Activated CD4-positive, alpha-beta memory T cell treated with anti-CD3 and anti-CD28 coated beads for 36 hours (primary cell): ENCODE data around the gene MAP2K4. TPM values are rescaled to one million over a fixed set of nuclear protein-coding genes. Genes with fewer than 3 reads are reported as not detected.

Source experiments
- CTCF ChIA-PET: fragments of 350-600 bp; sonication (Branson Sonifier 250); formaldehyde crosslinking; loops from one replicate; lab custom pipeline; 2021; ENCODE audit warnings: antibody characterized with exemption, inconsistent platforms; lab: Charles Lee
- POLR2A ChIA-PET: fragments of 350-600 bp; sonication (Branson Sonifier 250); formaldehyde crosslinking; loops from one replicate; lab custom pipeline; 2021; ENCODE audit warnings: antibody characterized with exemption; lab: Charles Lee
- DNase-seq: peaks from one replicate; pipeline ENCODE4 v3.0.0-alpha.2; 2020
- H3K27ac Mint-ChIP-seq: one replicate; pipeline ENCODE4 v1.8.0; 2021; ENCODE audit warnings: mixed read lengths
- H3K27me3 Mint-ChIP-seq: one replicate; pipeline ENCODE4 v1.8.0; 2021; ENCODE audit warnings: mixed read lengths
- H3K36me3 Mint-ChIP-seq: one replicate; pipeline ENCODE4 v1.8.0; 2021; ENCODE audit warnings: mixed read lengths
- H3K4me1 Mint-ChIP-seq: one replicate; pipeline ENCODE4 v1.8.0; 2021; ENCODE audit warnings: low read depth, mixed read lengths
- H3K4me3 Mint-ChIP-seq: one replicate; pipeline ENCODE4 v1.8.0; 2021; ENCODE audit warnings: mild to moderate bottlenecking, mixed read lengths
- H3K9me3 Mint-ChIP-seq: one replicate; pipeline ENCODE4 v1.8.0; 2021; ENCODE audit warnings: mixed read lengths
- intact Hi-C: fragments of 100-400 bp; cut with micrococcal nuclease; formaldehyde crosslinking; loops from one replicate; pipeline ENCODE4 v1.15.1; 2023
- total RNA-seq, 2 experiments: library from RNA; stranded (reverse); gene quantifications; one replicate each; pipeline ENCODE4 v1.2.3, GENCODE V29; 2021

MAP2K4 gene
- total RNA-seq, 2 experiments from 2014 or later, result 22.0 to 27.2 TPM

GRCh38 chr17:12094336-12094735, 73.7 kb downstream of the MAP2K4 start:
- CTCF ChIA-PET, result no interaction called here
- peaks cover 32% of the 10 kb centered on the region for H3K36me3 Mint-ChIP-seq
- intact Hi-C loops, result no loop called here
- no peak overlapping the region for H3K27ac Mint-ChIP-seq
- POLR2A ChIA-PET, result no interaction called here
- H3K27me3 Mint-ChIP-seq, result no peaks in the 10 kb centered on the region
- H3K4me1 Mint-ChIP-seq, result peaks cover 8% of the 10 kb centered on the region
- H3K4me3 Mint-ChIP-seq, result no peak overlapping the region
- H3K9me3 Mint-ChIP-seq, result no peaks in the 10 kb centered on the region
- DNase-seq, result no peak

- intact Hi-C loops, result no loop called here
- ChIA-PET POLR2A (no interaction called here), CTCF (no interaction called here)
- H3K4me1 Mint-ChIP-seq, result peaks cover 2% of the 10 kb centered on the region
- no peak overlapping the region for H3K4me3 Mint-ChIP-seq
- H3K27me3 Mint-ChIP-seq, result no peaks in the 10 kb centered on the region
- no peaks in the 10 kb centered on the region for H3K9me3 Mint-ChIP-seq
- no peak for DNase-seq
- H3K36me3 Mint-ChIP-seq, result peaks cover 27% of the 10 kb centered on the region
- H3K27ac Mint-ChIP-seq, result no peak overlapping the region
These were observed 74.8 kb downstream of the MAP2K4 start for GRCh38 chr17:12095522-12095921.

GRCh38 chr17:12097326-12097725, 76.6 kb downstream of the MAP2K4 start:
- DNase-seq, result no peak
- intact Hi-C loops, result no loop called here
- ChIA-PET POLR2A (no interaction called here), CTCF (no interaction called here)
- Mint-ChIP-seq H3K36me3 (peaks cover 28% of the 10 kb centered on the region), H3K27ac (no peak overlapping the region), H3K4me1 (peaks cover 2% of the 10 kb centered on the region), H3K9me3 (no peaks in the 10 kb centered on the region), H3K27me3 (no peaks in the 10 kb centered on the region), H3K4me3 (no peak overlapping the region)

GRCh38 chr17:12098568-12098967, 77.9 kb downstream of the MAP2K4 start:
- H3K36me3 Mint-ChIP-seq, result peaks cover 28% of the 10 kb centered on the region

GRCh38 chr17:12099412-12099811, 78.7 kb downstream of the MAP2K4 start:
- Mint-ChIP-seq H3K9me3 (no peaks in the 10 kb centered on the region), H3K4me1 (peaks cover 2% of the 10 kb centered on the region), H3K27ac (no peak overlapping the region), H3K36me3 (peaks cover 28% of the 10 kb centered on the region), H3K27me3 (no peaks in the 10 kb centered on the region), H3K4me3 (no peak overlapping the region)
- POLR2A ChIA-PET, result no interaction called here
- DNase-seq, result no peak
- CTCF ChIA-PET, result no interaction called here
- intact Hi-C loops, result no loop called here

More at GRCh38 chr17:12098568-12098967, 77.9 kb downstream of the MAP2K4 start:
- H3K9me3 Mint-ChIP-seq, result no peaks in the 10 kb centered on the region
- no peaks in the 10 kb centered on the region for H3K27me3 Mint-ChIP-seq
- POLR2A ChIA-PET, result no interaction called here
- H3K27ac Mint-ChIP-seq, result no peak overlapping the region
- CTCF ChIA-PET, result no interaction called here
- peaks cover 2% of the 10 kb centered on the region for H3K4me1 Mint-ChIP-seq
- no peak for DNase-seq
- H3K4me3 Mint-ChIP-seq, result no peak overlapping the region
- intact Hi-C loops, result no loop called here

GRCh38 chr17:12104831-12105230, 84.2 kb downstream of the MAP2K4 start:
- ChIA-PET CTCF (no interaction called here), POLR2A (no interaction called here)
- H3K36me3 Mint-ChIP-seq, result peaks cover 11% of the 10 kb centered on the region
- no peak for DNase-seq
- no peak overlapping the region for H3K27ac Mint-ChIP-seq
- H3K27me3 Mint-ChIP-seq, result no peaks in the 10 kb centered on the region
- no peaks in the 10 kb centered on the region for H3K9me3 Mint-ChIP-seq
- no peak overlapping the region for H3K4me3 Mint-ChIP-seq
- peaks cover 2% of the 10 kb centered on the region for H3K4me1 Mint-ChIP-seq
- intact Hi-C loops, result no loop called here

- DNase-seq, result no peak
- intact Hi-C loops, result no loop called here
- Mint-ChIP-seq H3K27me3 (no peaks in the 10 kb centered on the region), H3K36me3 (peaks cover 23% of the 10 kb centered on the region), H3K9me3 (no peaks in the 10 kb centered on the region), H3K27ac (no peak overlapping the region), H3K4me1 (peaks cover 2% of the 10 kb centered on the region), H3K4me3 (no peak overlapping the region)
- CTCF ChIA-PET, result interaction anchor here (0.6 kb wide), 1 partner anchor 924 kb away, joined by 4 read pairs; no protein-coding TSS in a partner anchor
- POLR2A ChIA-PET, result no interaction called here
These were observed 87.2 kb downstream of the MAP2K4 start for GRCh38 chr17:12107905-12108304.

GRCh38 chr17:12110906-12111305, 90.2 kb downstream of the MAP2K4 start:
- POLR2A ChIA-PET, result interaction anchor here (0.6 kb wide), 1 partner anchor 22 kb away, joined by 3 read pairs; no protein-coding TSS in a partner anchor
- H3K27ac Mint-ChIP-seq, result no peak overlapping the region
- peaks cover 2% of the 10 kb centered on the region for H3K4me1 Mint-ChIP-seq
- H3K27me3 Mint-ChIP-seq, result no peaks in the 10 kb centered on the region
- CTCF ChIA-PET, result no interaction called here
- intact Hi-C loops, result no loop called here
- no peaks in the 10 kb centered on the region for H3K9me3 Mint-ChIP-seq
- no peak for DNase-seq
- H3K4me3 Mint-ChIP-seq, result no peak overlapping the region
- H3K36me3 Mint-ChIP-seq, result peaks cover 45% of the 10 kb centered on the region

- POLR2A ChIA-PET, result no interaction called here
- intact Hi-C loops, result no loop called here
These were observed 92.5 kb downstream of the MAP2K4 start for GRCh38 chr17:12113156-12113555.

GRCh38 chr17:12114686-12115418, 94.2 kb downstream of the MAP2K4 start:
- no peaks in the 10 kb centered on the region for H3K4me1 Mint-ChIP-seq
- no peak overlapping the region for H3K27ac Mint-ChIP-seq
- DNase-seq, result no peak
- no peaks in the 10 kb centered on the region for H3K9me3 Mint-ChIP-seq
- peaks cover 66% of the 10 kb centered on the region for H3K36me3 Mint-ChIP-seq
- no peaks in the 10 kb centered on the region for H3K27me3 Mint-ChIP-seq
- CTCF ChIA-PET, result no interaction called here
- POLR2A ChIA-PET, result no interaction called here
- intact Hi-C loops, result no loop called here
- H3K4me3 Mint-ChIP-seq, result no peak overlapping the region

More at GRCh38 chr17:12113156-12113555, 92.5 kb downstream of the MAP2K4 start:
- no peaks in the 10 kb centered on the region for H3K9me3 Mint-ChIP-seq
- CTCF ChIA-PET, result interaction anchor here (1.3 kb wide), 1 partner anchor 11 kb away, joined by 3 read pairs; no protein-coding TSS in a partner anchor
- no peaks in the 10 kb centered on the region for H3K27me3 Mint-ChIP-seq
- H3K4me1 Mint-ChIP-seq, result no peaks in the 10 kb centered on the region
- H3K4me3 Mint-ChIP-seq, result no peak overlapping the region
- no peak overlapping the region for H3K27ac Mint-ChIP-seq
- no peak for DNase-seq
- peaks cover 61% of the 10 kb centered on the region for H3K36me3 Mint-ChIP-seq

GRCh38 chr17:12116143-12116542, 95.5 kb downstream of the MAP2K4 start:
- H3K36me3 Mint-ChIP-seq, result peaks cover 59% of the 10 kb centered on the region
- no peaks in the 10 kb centered on the region for H3K9me3 Mint-ChIP-seq
- ChIA-PET POLR2A (no interaction called here), CTCF (no interaction called here)
- no peaks in the 10 kb centered on the region for H3K27me3 Mint-ChIP-seq
- H3K4me3 Mint-ChIP-seq, result no peak overlapping the region
- H3K4me1 Mint-ChIP-seq, result no peaks in the 10 kb centered on the region
- intact Hi-C loops, result no loop called here
- DNase-seq, result no peak
- no peak overlapping the region for H3K27ac Mint-ChIP-seq

- Mint-ChIP-seq H3K4me3 (no peak overlapping the region), H3K27me3 (no peaks in the 10 kb centered on the region), H3K36me3 (peaks cover 49% of the 10 kb centered on the region), H3K4me1 (no peaks in the 10 kb centered on the region), H3K9me3 (no peaks in the 10 kb centered on the region), H3K27ac (no peak overlapping the region)
- ChIA-PET POLR2A (no interaction called here), CTCF (no interaction called here)
- intact Hi-C loops, result no loop called here
- DNase-seq, result no peak
These were observed 97.9 kb downstream of the MAP2K4 start for GRCh38 chr17:12118617-12119016.

GRCh38 chr17:12122075-12122474, 101.4 kb downstream of the MAP2K4 start:
- H3K27me3 Mint-ChIP-seq, result no peaks in the 10 kb centered on the region
- H3K4me1 Mint-ChIP-seq, result no peaks in the 10 kb centered on the region
- ChIA-PET POLR2A (no interaction called here), CTCF (no interaction called here)
- no peaks in the 10 kb centered on the region for H3K9me3 Mint-ChIP-seq
- H3K36me3 Mint-ChIP-seq, result peaks cover 51% of the 10 kb centered on the region
- intact Hi-C loops, result no loop called here
- no peak overlapping the region for H3K4me3 Mint-ChIP-seq
- H3K27ac Mint-ChIP-seq, result no peak overlapping the region
- no peak for DNase-seq
